ENCODE data around the gene MMP14. TPM values are rescaled to one million over a fixed set of nuclear protein-coding genes. Genes with fewer than 3 reads are reported as not detected.

MMP14 gene
- total and polyA plus RNA-seq, 2 of the 13 experiments (the other 11 are each of a cell fraction or from before 2014, with no cell fraction given), result 5.2 to 9.8 TPM

- no peak for TF ChIP-seq ZNF513 (CRISPR knock-in tag; conservative IDR thresholded peaks at IDR 0.05)
- TF ChIP-seq SMARCC2 (IDR thresholded peaks at IDR 0.05), result no peak
- TF ChIP-seq SMYD3 (CRISPR knock-in tag; IDR thresholded peaks at IDR 0.05), result peak; percentile 26; the same call in 1 of the 2 replicates
- peak; percentile 93 for TF ChIP-seq IKZF5 (CRISPR knock-in tag; IDR thresholded peaks at IDR 0.05)
- peak; percentile 73; the same call in 1 of the 2 replicates for TF ChIP-seq HMG20B (CRISPR knock-in tag; conservative IDR thresholded peaks at IDR 0.05)
- TF ChIP-seq ATF7 (IDR thresholded peaks at IDR 0.05), result no peak
- TF ChIP-seq ATF7 (CRISPR knock-in tag; IDR thresholded peaks at IDR 0.05), result peak; percentile 82; the same call in 1 of the 2 replicates
- TF ChIP-seq KMT2A (CRISPR knock-in tag; IDR thresholded peaks at IDR 0.05), result peak; percentile 62; the same call in 1 of the 2 replicates
- no peak for TF ChIP-seq RBM39 (IDR thresholded peaks at IDR 0.05; ENCODE audit: low read depth, low read length, poor library complexity, severe bottlenecking)
- TF ChIP-seq ZBTB38 (CRISPR knock-in tag; IDR thresholded peaks at IDR 0.05), result peak; percentile 55; the same call in 1 of the 2 replicates
- peak; percentile 71; the same call in 1 of the 2 replicates for TF ChIP-seq ZFP36L1 (CRISPR knock-in tag; IDR thresholded peaks at IDR 0.05)
- peak; percentile 91; the same call in 1 of the 2 replicates for TF ChIP-seq PAX8 (CRISPR knock-in tag; IDR thresholded peaks at IDR 0.05; ENCODE audit: borderline replicate concordance)
- no peak for TF ChIP-seq GLMP (CRISPR knock-in tag; IDR thresholded peaks at IDR 0.05; ENCODE audit: borderline replicate concordance)
- no peak; the same call in 1 of the 2 replicates for TF ChIP-seq GMEB1 (CRISPR knock-in tag; IDR thresholded peaks at IDR 0.05; ENCODE audit: borderline replicate concordance)
Measured at GRCh38 chr14:22821193-22822015, 15.0 kb upstream of the MMP14 start (continued).
